ENCODE results near the gene CNIH2.
"Not testable (repeated sequence)": the region's sequence is repeated elsewhere in the genome, so short reads cannot be mapped to it uniquely, and the experiment has no call there.

Gene CNIH2

GRCh38 chr11:66277471-66278362, at the start of gene CNIH2:
Gene CNIH2 (plus strand): TSS chr11:66278175. CDS start chr11:66278457, 282 bp downstream.
- no peak for DNase-seq (ENCODE audit: low read depth)

- DNase-seq (ENCODE audit: low read depth) = no peak
These were observed 49.5 kb upstream of the CNIH2 start for GRCh38 chr11:66228521-66228920.

- DNase-seq (ENCODE audit: low read depth) = no peak
These were observed 47.8 kb upstream of the CNIH2 start for GRCh38 chr11:66230156-66230555.

GRCh38 chr11:66230978-66231377, 47.0 kb upstream of the CNIH2 start:
- no peak for DNase-seq (ENCODE audit: low read depth)

GRCh38 chr11:66231561-66231960, 46.4 kb upstream of the CNIH2 start:
- DNase-seq (ENCODE audit: low read depth) = no peak

GRCh38 chr11:66232769-66233168, 45.2 kb upstream of the CNIH2 start:
- DNase-seq (ENCODE audit: low read depth) = no peak

GRCh38 chr11:66233301-66233700, 44.7 kb upstream of the CNIH2 start:
- DNase-seq (ENCODE audit: low read depth) = no peak

GRCh38 chr11:66235141-66235540, 42.8 kb upstream of the CNIH2 start:
- DNase-seq (ENCODE audit: low read depth) = no peak

- DNase-seq (ENCODE audit: low read depth) = no peak
These were observed 40.1 kb upstream of the CNIH2 start for GRCh38 chr11:66237867-66238266.

- no peak for DNase-seq (ENCODE audit: low read depth)
These were observed 39.1 kb upstream of the CNIH2 start for GRCh38 chr11:66238786-66239413.

- DNase-seq (ENCODE audit: low read depth) = no peak
These were observed 38.5 kb upstream of the CNIH2 start for GRCh38 chr11:66239511-66239910.

GRCh38 chr11:66239998-66240780, 37.8 kb upstream of the CNIH2 start:
- no peak for DNase-seq (ENCODE audit: low read depth)

- no peak for DNase-seq (ENCODE audit: low read depth)
These were observed 37.2 kb upstream of the CNIH2 start for GRCh38 chr11:66240781-66241136.

GRCh38 chr11:66242095-66242765, 35.7 kb upstream of the CNIH2 start:
- DNase-seq (ENCODE audit: low read depth) = no peak

- no peak for DNase-seq (ENCODE audit: low read depth)
These were observed 34.0 kb upstream of the CNIH2 start for GRCh38 chr11:66243782-66244535.

- no peak for DNase-seq (ENCODE audit: low read depth)
These were observed 30.7 kb upstream of the CNIH2 start for GRCh38 chr11:66247295-66247694.

GRCh38 chr11:66247801-66248200, 30.2 kb upstream of the CNIH2 start:
- no peak for DNase-seq (ENCODE audit: low read depth)

- no peak for DNase-seq (ENCODE audit: low read depth)
These were observed 29.1 kb upstream of the CNIH2 start for GRCh38 chr11:66248903-66249302.

- no peak for DNase-seq (ENCODE audit: low read depth)
These were observed 26.2 kb upstream of the CNIH2 start for GRCh38 chr11:66251809-66252208.

- not testable (repeated sequence) for DNase-seq (ENCODE audit: low read depth)
These were observed 24.9 kb upstream of the CNIH2 start for GRCh38 chr11:66253081-66253480.

GRCh38 chr11:66258473-66258893, 19.5 kb upstream of the CNIH2 start:
- no peak for DNase-seq (ENCODE audit: low read depth)

All from HS-27A (cell line).